Lower lobe of right lung (tissue), 2 donors: ENCODE data around the gene CDK5RAP1. TPM values are rescaled to one million over a fixed set of nuclear protein-coding genes. Genes with fewer than 3 reads are reported as not detected.

Source experiments
- ATAC-seq, 2 donors: fragments of 200-7000 bp; cut with Tn5 transposase; one replicate each; pipeline ENCODE4 v1.9.1; 2020 to 2022; ENCODE audit warnings: mild to moderate bottlenecking in 2 of 2, moderate library complexity in 2 of 2
- DNase-seq: peaks from one replicate; pipeline ENCODE4 v3.0.0-alpha.2; 2020
- H3K27ac ChIP-seq: fragments of 200-600 bp; one replicate; pipeline ENCODE4 v1.8.0; 2022
- H3K27me3 ChIP-seq: fragments of 200-600 bp; one replicate; pipeline ENCODE4 v1.8.0; 2022; ENCODE audit warnings: low read depth
- H3K36me3 ChIP-seq: fragments of 200-600 bp; one replicate; pipeline ENCODE4 v1.8.0; 2022; ENCODE audit warnings: mild to moderate bottlenecking
- H3K4me1 ChIP-seq: fragments of 200-600 bp; one replicate; pipeline ENCODE4 v1.8.0; 2022
- H3K4me3 ChIP-seq: fragments of 200-600 bp; one replicate; pipeline ENCODE4 v1.8.0; 2022; ENCODE audit warnings: mild to moderate bottlenecking
- H3K9me3 ChIP-seq: fragments of 200-600 bp; one replicate; pipeline ENCODE4 v1.8.0; 2022
- CTCF ChIP-seq: fragments of 200-600 bp; IDR thresholded peaks from one replicate; pipeline ENCODE4 v1.8.0; 2022; ENCODE audit warnings: antibody characterized with exemption, mild to moderate bottlenecking
- intact Hi-C: fragments of 100-400 bp; cut with DNase I; formaldehyde crosslinking; loops from one replicate; pipeline ENCODE4 v1.11.0; 2022
- total RNA-seq: library from RNA; stranded (reverse); fragmentation: NEBNext Ultra II Directional; extraction: Animal tissue kit (Norgen Biotek cat#: 25700); gene quantifications from one replicate; pipeline ENCODE4 v1.2.1, GENCODE V29; 2021
- donor health status: DM: no; HTN: yes; CAD: no; lungs with severe emphysema.

The CDK5RAP1 gene
- total RNA-seq, 1 donor from 2014 or later: 23.2 TPM

- Histone ChIP-seq H3K4me3 (no peak overlapping the region), H3K27me3 (no peaks in the 10 kb centered on the region), H3K36me3 (no peaks in the 10 kb centered on the region), H3K9me3 (no peaks in the 10 kb centered on the region), H3K4me1 (peaks cover 7% of the 10 kb centered on the region), H3K27ac (no peak overlapping the region)
- intact Hi-C loops: no loop called here
- no peak for ATAC-seq
- TF ChIP-seq CTCF: no peak
- DNase-seq: no peak
These were observed 37.2 kb upstream of the CDK5RAP1 start for GRCh38 chr20:33438481-33438880.

GRCh38 chr20:33437141-33437911 is 36.0 kb upstream of the CDK5RAP1 start:
- intact Hi-C loops: no loop called here
- H3K4me3 ChIP-seq: no peak overlapping the region
- TF ChIP-seq CTCF: no peak
- H3K27me3 ChIP-seq: no peaks in the 10 kb centered on the region
- no peak overlapping the region for H3K27ac ChIP-seq
- no peaks in the 10 kb centered on the region for H3K9me3 ChIP-seq
- ATAC-seq (no peak), DNase-seq (no peak)
- H3K4me1 ChIP-seq: no peaks in the 10 kb centered on the region
- H3K36me3 ChIP-seq: no peaks in the 10 kb centered on the region

GRCh38 chr20:33434434-33434833 is 33.1 kb upstream of the CDK5RAP1 start:
- ATAC-seq (no peak), DNase-seq (no peak)
- Histone ChIP-seq H3K36me3 (no peaks in the 10 kb centered on the region), H3K27ac (no peak overlapping the region), H3K4me1 (no peaks in the 10 kb centered on the region), H3K27me3 (no peaks in the 10 kb centered on the region), H3K9me3 (no peaks in the 10 kb centered on the region), H3K4me3 (no peak overlapping the region)
- no peak for TF ChIP-seq CTCF
- intact Hi-C loops: no loop called here

- H3K27ac ChIP-seq: no peak overlapping the region
- ATAC-seq: peak; percentile 86 to 93
- intact Hi-C loops: no loop called here
These were observed 32.3 kb upstream of the CDK5RAP1 start for GRCh38 chr20:33433465-33434234.

More at GRCh38 chr20:33433465-33434234, 32.3 kb upstream of the CDK5RAP1 start:
- Histone ChIP-seq H3K4me3 (no peak overlapping the region), H3K36me3 (no peaks in the 10 kb centered on the region), H3K4me1 (no peaks in the 10 kb centered on the region), H3K9me3 (no peaks in the 10 kb centered on the region), H3K27me3 (no peaks in the 10 kb centered on the region)
- DNase-seq: peak; percentile 60
- TF ChIP-seq CTCF: no peak
